IPS-18c (cell line): ENCODE results near the gene STK39.
"Not testable (repeated sequence)": the region's sequence is repeated elsewhere in the genome, so short reads cannot be mapped to it uniquely, and the experiment has no call there.

Source experiments
- H3K4me3 ChIP-seq: 2 replicates; pipeline ENCODE4 v1.7.0; 2013; ENCODE audit warnings: low read depth, mild to moderate bottlenecking, low read length, moderate library complexity; ENCODE audit not compliant: insufficient read depth
- H3K9me3 ChIP-seq: one replicate; pipeline ENCODE4 v1.6.1; 2013; ENCODE audit warnings: mild to moderate bottlenecking, low read length, moderate library complexity; ENCODE audit not compliant: control insufficient read depth, insufficient read depth

STK39 gene

DNA sequence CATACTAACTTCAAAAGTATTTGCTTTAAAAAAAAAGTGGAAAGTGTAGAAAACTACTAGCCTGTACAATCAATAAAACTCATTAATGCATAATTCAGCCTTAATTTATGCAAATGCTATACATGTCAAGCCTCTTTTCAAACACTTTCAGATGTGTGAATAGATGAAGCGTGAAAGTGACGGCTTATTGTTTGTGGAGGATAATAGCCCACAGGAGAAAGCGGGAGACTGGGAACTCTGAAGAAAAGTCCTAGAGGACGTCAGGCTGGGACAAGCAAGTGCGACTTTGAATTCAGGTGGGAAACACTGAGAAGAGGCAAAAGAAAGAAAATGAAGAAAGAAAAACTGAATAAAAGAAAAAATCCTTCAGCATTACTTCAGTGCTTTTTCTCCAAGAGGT is 108.5 kb downstream of the STK39 start:
- no peaks in the 10 kb centered on the region for H3K9me3 ChIP-seq

DNA sequence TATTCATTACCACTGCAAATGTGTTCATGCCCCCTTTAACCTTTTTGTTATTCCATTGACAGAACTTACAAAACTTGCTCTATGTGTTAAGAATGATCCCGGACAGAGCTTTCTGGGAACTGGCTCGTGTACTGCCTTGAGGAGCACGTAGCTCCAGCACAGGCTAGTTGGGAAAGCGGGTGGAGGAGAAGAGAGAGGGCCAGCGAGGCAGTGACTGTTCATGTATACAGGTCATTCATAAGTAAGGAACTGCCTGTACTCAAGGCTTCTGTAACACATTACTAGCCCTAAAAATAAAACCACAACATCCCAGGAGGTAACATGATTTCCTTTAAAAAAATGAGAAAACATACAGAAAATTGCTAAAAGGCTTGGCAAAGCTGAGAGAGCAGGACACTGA is 109.0 kb downstream of the STK39 start:
- H3K9me3 ChIP-seq: no peaks in the 10 kb centered on the region
- no peak overlapping the region for H3K4me3 ChIP-seq

More for the DNA sequence above, 108.5 kb downstream of the STK39 start:
- H3K4me3 ChIP-seq: no peak overlapping the region

DNA sequence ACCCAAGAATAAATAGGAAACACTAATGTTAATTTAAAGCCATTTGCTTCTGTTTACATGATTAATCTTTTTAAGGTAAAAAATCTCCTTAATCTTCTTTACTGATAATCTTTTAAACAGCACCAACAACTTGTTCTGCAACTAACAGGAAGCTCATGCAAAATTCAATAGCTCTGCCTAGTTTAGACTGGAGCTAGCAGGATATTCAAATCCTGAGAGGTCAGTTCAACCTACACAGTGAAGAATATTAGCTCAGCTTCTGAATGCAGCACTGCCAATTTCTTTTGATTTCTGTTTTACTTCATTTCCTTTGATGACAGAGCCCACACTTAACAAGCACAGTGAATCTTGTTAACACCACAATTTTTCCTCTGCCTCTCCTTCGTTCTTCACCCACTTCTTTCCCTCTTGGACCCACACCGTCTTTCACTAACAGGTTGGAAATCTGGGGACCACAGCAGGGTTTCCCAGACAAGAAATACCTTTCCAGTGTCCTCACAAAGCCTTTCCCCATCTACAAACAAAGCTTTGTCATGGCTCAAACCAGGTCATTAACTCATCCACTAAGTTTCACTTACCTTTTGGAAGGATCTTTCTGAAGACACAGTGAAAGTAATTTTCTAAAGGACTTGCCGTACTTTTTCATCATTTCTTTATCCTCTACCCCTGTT is 109.8 kb downstream of the STK39 start:
- no peak overlapping the region for H3K4me3 ChIP-seq
- no peaks in the 10 kb centered on the region for H3K9me3 ChIP-seq

DNA sequence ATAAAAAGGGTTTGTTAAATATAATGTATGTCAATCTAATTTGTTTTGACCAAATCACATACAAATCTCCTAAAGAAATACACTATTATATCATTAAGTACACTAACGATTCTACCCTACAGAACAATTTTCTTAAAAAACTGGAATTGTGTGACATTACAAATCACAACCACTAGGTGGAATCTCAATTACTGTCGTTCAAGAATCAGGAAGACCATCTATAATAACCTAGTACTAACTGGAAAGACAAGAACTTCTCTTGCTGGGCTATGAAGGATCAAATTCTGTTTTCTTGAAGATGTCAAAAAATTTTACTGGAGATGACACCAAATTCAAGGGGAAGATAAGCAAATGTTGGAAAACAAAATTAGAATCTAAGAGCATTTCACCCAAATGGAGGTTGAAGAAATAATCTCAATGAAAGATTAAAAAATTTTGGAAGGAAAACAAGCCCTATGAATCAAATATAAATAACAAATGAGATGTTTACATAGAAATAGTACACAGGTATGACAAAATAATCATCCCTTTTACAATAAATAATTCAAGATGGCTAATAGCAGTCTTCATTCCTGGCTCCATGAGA is 110.9 kb downstream of the STK39 start:
- Histone ChIP-seq H3K9me3 (no peaks in the 10 kb centered on the region), H3K4me3 (no peak overlapping the region)

DNA sequence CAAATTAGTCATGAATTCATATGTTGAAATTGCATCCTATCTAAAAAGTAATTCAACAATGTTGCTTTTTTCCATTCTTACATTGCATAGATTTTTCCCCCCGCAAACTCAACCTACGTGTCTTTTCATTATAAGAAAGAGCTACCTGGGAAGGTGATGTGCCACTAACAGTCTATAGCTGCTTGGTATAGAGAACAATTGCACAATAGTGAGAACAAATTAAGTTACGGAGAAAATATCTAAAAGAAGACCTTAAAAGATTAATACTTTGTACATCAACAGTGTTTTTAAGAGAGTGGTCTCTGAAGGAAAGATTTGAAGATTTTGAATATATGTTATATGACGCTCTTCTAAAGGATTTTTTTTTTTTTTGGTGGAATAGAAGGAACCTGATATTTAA is 111.8 kb downstream of the STK39 start:
- no peak overlapping the region for H3K4me3 ChIP-seq
- no peaks in the 10 kb centered on the region for H3K9me3 ChIP-seq

DNA sequence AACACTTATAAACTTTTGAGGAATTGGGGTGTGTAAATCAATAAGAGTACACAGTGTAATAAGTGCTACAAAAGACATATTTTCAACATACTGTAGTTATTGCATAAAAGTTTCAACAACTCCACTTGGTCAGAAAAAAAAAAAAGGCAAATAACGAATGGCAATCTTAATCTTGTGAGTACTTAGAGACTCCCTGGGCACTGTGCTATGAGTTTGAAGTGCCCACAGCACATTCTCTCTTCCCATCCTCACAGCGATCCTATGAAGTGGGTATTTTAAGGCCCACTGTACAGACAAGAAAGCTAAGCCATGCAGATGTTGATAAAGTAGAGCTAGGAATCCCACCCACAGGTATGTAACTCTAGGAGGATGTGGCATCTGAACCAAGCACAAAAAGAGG is 112.3 kb downstream of the STK39 start:
- H3K4me3 ChIP-seq: no peak overlapping the region
- no peaks in the 10 kb centered on the region for H3K9me3 ChIP-seq

DNA sequence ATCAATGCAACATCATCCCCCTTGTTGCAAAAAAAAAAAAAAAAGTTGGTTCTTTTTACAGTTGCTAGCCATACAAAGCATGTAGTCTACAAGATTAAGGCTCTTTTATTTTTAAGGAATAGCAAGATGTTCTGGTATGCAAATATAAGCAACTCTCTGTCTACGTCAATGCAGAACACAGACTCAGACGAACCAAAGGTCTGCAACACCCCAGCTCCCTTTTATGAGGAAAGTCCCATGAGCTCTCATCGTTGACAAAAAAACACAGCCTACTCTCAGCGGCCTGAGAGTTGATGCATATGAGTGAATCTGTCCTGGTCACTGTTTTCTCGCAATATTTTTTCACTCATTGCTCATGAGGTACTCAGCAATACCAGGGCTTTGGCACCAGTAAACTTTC is 112.9 kb downstream of the STK39 start:
- H3K4me3 ChIP-seq: no peak overlapping the region
- H3K9me3 ChIP-seq: no peaks in the 10 kb centered on the region

DNA sequence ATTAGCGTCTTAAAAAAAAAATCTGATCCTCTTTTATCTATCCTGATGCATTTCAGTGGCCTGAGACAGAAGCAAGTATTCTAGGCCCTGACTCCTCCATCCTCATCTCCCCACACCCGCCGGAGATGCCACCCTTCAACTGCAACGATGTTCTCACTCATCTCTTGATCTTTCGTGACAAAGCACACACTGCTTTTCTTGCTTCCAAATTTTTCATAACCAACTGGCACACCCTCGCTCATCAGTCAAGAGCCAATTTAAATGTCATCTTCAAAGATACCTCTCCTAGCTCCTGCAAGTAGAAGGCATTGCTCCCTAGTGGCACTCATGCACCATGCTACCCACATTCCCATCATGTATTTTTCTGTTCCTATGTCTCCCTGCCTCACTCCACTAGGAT is 115.0 kb downstream of the STK39 start:
- no peaks in the 10 kb centered on the region for H3K9me3 ChIP-seq
- no peak overlapping the region for H3K4me3 ChIP-seq

DNA sequence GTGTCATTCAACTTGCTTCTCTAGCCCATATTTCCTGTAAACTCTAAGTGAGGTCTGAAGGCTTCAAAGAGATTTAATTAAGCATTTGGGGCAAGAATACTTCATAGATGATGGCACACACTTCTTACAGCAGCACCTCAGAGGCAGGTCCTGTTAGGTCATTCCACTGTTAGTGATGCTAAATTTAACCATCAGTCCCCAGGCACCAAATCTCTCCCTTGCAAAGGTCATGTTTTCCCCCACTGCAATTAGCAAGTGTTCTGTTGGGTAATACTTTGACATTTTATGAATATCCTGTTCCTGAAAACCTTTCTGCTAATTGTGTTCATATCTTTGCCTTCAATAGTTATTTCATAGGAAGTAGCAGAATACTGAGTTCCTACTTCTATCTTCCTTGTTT is 117.0 kb downstream of the STK39 start:
- H3K9me3 ChIP-seq: no peaks in the 10 kb centered on the region
- no peak overlapping the region for H3K4me3 ChIP-seq

DNA sequence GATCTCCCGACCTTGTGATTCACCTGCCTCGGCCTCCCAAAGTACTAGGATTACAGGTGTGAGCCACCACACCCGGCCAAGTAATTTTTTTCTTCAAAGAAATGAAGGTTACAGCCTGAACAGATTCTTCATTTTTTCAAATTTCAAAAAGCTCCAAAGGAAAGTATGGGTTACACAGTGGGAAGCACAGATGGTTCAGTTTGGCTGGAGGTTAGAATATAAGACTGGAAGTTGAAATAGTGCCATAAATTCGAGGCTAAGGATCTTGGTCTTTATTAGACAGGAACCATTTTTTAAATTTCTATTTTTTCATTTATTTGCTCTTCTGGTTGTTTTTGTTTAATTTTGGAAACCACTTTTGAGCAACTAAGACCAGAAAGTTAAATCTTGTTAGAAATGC is 120.0 kb downstream of the STK39 start:
- Histone ChIP-seq H3K4me3 (no peak overlapping the region), H3K9me3 (no peaks in the 10 kb centered on the region)

DNA sequence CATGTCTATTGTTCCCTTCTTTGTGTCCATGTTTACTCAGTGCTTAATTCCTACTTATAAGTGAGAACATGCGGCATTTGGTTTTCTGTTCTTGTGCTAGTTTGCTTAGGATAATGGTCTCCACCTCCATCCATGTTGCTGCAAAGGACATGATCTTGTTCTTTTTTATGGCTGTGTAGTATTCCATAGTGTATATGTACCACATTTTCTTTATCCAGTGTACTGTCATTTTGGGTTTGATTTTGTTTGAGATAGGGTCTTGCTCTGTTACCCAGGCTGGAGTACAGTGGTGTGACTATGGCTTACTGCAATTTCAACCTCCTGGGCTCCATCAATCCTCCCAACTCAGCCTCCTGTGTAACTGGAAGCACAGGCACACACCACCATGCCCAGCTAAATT is 125.2 kb downstream of the STK39 start:
- H3K9me3 ChIP-seq, H3K4me3 ChIP-seq: not testable (repeated sequence)

DNA sequence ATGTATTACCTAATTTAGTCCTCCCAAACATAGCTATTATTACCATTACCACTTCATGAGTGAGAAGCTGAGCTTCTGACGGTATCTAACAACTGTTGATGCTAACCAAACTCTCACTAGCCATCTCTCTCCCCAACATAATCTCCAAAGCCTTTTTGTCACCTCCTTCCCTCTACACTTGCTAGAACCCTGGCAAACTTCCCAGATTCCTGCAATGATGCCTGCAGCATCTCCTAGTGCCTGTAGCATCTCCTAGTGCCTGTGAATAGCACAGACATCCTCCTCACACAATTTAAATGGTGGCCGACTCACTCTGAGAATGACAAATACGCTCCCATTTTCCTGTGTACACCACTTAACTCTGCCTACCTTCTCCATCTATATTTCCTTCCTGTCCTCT is 126.7 kb downstream of the STK39 start:
- no peak overlapping the region for H3K4me3 ChIP-seq
- H3K9me3 ChIP-seq: no peaks in the 10 kb centered on the region

DNA sequence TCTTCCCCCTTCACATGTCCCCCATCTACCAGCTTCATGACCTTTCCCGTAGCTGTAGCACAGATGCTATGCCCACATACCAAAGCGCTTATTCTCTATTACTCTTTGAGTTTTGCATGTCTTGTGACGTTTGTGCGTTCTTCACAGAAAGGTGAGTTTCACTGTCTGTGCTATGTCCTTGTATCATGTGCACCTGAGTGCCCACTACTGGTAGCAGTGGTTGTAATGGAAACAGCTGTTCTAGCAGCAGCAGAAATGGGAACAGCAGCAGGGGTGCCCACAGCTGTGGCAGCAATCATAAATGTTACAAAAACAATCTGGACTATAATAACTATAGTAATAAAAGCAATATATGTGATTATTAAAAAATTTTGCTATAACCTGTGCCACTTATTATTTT is 127.1 kb downstream of the STK39 start:
- H3K9me3 ChIP-seq: no peaks in the 10 kb centered on the region
- H3K4me3 ChIP-seq: no peak overlapping the region

DNA sequence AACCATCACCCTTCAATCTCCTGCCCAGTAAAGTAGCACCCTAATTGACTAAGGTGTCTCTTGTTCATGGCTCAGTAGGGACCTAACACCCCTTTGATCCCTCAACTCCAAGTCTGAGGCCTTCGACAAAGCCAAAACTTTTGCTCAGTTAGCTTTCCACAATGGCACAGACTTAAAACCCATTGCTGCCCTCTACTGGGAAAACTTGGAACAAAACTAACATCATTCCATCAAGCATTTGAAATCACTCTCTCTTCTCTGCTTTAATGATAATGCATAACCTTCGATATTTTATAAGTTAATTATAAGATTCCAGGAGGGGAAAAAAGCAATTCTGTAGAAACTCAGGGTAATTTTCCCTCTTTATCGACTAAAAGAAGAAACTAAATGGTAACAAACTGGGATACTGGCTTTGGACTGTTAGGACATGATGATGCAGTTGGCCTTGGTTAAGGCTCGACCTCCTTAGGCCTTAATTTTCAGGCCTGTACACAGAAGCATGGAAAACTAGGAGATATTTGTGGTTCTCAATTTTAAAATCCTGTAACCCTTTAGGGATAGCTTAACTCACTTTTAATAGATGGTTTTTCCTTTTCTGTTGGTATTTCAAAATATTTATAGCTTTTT is 127.8 kb downstream of the STK39 start:
- H3K9me3 ChIP-seq: no peaks in the 10 kb centered on the region
- H3K4me3 ChIP-seq: no peak overlapping the region

DNA sequence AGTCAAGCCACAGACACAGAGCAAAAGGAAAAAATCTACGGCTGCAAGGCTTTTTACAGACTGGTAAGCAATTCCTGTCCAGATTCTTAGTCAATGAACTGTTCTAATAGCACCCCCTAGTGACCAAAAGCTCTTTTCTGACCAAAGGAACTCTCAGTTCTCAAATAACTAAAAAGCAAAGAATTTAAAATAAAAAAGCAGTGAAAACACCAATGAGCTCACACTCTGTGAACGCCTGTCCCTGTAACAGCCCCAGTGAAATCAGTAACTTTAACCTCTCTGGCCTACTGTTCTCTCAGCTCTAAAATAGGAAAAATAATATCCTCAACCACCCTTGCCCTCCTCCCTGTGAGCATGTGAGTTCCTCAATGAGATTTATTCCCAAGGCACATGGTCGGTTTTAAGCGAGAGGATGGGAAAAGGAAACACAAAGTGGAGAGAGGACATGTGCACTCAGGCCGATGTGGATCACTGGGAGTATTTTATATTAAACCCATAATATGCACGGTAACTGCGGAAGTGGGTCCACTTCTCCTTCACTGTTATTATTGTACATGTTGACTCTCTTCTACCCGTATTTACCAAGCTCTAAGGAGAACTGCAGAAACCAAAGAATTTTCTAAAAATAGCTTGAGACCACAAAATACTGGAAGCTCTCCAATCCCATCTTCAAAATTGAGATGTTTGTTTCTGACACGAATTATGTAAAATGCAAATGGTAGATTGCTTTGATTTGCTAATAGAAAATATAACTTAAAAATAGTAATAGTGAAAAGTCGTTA is 128.5 kb downstream of the STK39 start:
- no peaks in the 10 kb centered on the region for H3K9me3 ChIP-seq
- H3K4me3 ChIP-seq: no peak overlapping the region

DNA sequence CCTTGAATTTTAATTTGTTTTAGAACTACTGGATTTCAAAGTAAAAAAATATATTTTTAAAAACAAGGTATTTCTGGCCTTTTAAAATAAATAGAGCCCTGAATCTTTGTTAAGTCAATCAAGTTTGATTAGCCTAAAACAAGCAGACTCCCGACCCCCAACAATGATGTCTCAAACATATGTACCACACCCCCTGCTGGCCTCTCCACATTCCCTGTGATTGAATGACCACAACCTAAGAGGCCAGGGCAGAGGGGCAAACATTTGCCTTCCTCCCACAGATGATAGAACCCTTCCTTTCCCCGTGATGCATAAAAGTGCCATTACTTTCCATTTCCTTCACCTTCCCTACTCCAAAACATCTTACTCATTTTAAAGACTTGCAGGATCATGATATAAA is 130.9 kb downstream of the STK39 start:
- Histone ChIP-seq H3K4me3 (no peak overlapping the region), H3K9me3 (no peaks in the 10 kb centered on the region)

DNA sequence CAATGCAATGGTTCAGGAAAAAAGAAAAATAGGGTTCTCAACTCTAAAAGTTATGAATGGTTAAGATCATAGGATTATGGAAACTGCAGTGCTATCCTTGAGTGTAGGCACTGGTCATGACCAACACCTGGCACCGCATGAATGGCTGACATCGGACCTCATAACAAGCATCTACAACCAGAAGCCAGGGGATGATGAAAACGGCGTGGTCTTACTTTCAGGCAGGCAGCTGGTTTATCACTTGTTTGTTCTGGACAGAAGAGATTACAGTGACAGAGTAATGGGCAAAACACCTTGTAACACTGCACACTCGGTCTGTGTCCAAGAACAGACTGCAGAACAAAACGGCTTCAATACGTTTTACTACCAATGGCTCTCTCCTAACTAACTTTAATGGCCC is 132.8 kb downstream of the STK39 start:
- no peaks in the 10 kb centered on the region for H3K9me3 ChIP-seq
- no peak overlapping the region for H3K4me3 ChIP-seq

DNA sequence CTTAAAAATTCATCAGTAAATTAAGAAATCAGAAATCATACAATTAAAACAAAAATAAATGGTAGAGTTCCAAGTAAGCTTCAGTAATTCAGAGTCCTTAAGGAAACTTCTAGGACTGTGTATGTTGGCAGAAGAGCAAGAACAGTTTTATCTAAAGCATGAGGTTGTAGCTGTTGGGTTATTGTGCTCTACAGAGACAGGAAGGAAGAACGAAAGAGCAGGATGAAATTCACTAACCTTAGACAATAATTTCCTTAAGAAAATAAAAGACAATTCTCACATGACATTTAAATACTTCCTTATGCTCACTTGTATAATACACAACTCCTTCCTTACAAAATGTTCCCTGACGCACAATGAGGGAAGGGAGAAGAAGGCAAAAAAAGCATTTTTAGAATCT is 133.4 kb downstream of the STK39 start:
- no peaks in the 10 kb centered on the region for H3K9me3 ChIP-seq
- no peak overlapping the region for H3K4me3 ChIP-seq
